ENCODE results near the gene SUSD6.

- no peak for TF ChIP-seq EP300 (IDR thresholded peaks at IDR 0.05)
- peak in 1 of 5 experiments; percentile 18 for TF ChIP-seq CTCF (IDR thresholded peaks at IDR 0.05)
These were observed 1.4 kb downstream of the SUSD6 start for GRCh38 chr14:69612783-69613130.
